ENCODE measurements around the gene BRD4. TPM values are rescaled to one million over a fixed set of nuclear protein-coding genes. Genes with fewer than 3 reads are reported as not detected.
"Not testable (repeated sequence)": the region's sequence is repeated elsewhere in the genome, so short reads cannot be mapped to it uniquely, and the experiment has no call there.

BRD4 gene
- total and polyA plus RNA-seq, 8 donors = 16.9 to 53.3 (median 39.9) TPM

- H3K4me3 ChIP-seq; ATAC-seq; DNase-seq; H3K9me3 ChIP-seq; H3K4me1 ChIP-seq; FAIRE-seq; H3K27ac ChIP-seq; H3K27me3 ChIP-seq; intact Hi-C loops (cut with DNase I): not testable (repeated sequence)
- 85 to 95% methylated on average over 4 of the region's 4 CpGs for WGBS, 2 donors
- H3K36me3 ChIP-seq = peaks cover 7 to 48% (median 39%) of the 10 kb centered on the region in 3 donors
Measured at GRCh38 chr19:15360015-15360414, 27.7 kb upstream of the BRD4 start.

GRCh38 chr19:15358918-15359317, 26.6 kb upstream of the BRD4 start:
- TF ChIP-seq, protein P1, sequence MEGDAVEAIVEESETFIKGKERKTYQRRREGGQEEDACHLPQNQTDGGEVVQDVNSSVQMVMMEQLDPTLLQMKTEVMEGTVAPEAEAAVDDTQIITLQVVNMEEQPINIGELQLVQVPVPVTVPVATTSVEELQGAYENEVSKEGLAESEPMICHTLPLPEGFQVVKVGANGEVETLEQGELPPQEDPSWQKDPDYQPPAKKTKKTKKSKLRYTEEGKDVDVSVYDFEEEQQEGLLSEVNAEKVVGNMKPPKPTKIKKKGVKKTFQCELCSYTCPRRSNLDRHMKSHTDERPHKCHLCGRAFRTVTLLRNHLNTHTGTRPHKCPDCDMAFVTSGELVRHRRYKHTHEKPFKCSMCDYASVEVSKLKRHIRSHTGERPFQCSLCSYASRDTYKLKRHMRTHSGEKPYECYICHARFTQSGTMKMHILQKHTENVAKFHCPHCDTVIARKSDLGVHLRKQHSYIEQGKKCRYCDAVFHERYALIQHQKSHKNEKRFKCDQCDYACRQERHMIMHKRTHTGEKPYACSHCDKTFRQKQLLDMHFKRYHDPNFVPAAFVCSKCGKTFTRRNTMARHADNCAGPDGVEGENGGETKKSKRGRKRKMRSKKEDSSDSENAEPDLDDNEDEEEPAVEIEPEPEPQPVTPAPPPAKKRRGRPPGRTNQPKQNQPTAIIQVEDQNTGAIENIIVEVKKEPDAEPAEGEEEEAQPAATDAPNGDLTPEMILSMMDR (IDR thresholded peaks at IDR 0.05) = no peak
- intact Hi-C loops (cut with DNase I) = no loop called here
- ATAC-seq (no peak), DNase-seq (no peak), FAIRE-seq (no peak)
- Histone ChIP-seq H3K27ac (no peak overlapping the region), H3K27me3 (no peaks in the 10 kb centered on the region), H3K36me3 (peaks cover 7 to 58% (median 41%) of the 10 kb centered on the region in 3 donors), H3K4me3 (no peak overlapping the region), H3K9me3 (no peaks in the 10 kb centered on the region), H3K4me1 (no peaks in the 10 kb centered on the region)
- WGBS, 2 donors = 93 to 97% methylated on average over 3 of the region's 3 CpGs

- Histone ChIP-seq H3K27me3 (no peaks in the 10 kb centered on the region), H3K4me1 (no peaks in the 10 kb centered on the region), H3K36me3 (peaks cover 7 to 58% (median 41%) of the 10 kb centered on the region in 3 donors), H3K4me3 (no peak overlapping the region), H3K9me3 (no peaks in the 10 kb centered on the region), H3K27ac (no peak overlapping the region)
- no peak for ATAC-seq
- intact Hi-C loops (cut with DNase I) = no loop called here
- DNase-seq = no peak
- FAIRE-seq = no peak
- TF ChIP-seq, protein P1 (IDR thresholded peaks at IDR 0.05) = no peak
- 96 to 99% methylated on average over 4 of the region's 4 CpGs for WGBS, 2 donors
Measured at GRCh38 chr19:15357906-15358305, 25.6 kb upstream of the BRD4 start.

- Histone ChIP-seq H3K27ac (no peak overlapping the region), H3K27me3 (no peaks in the 10 kb centered on the region), H3K9me3 (no peaks in the 10 kb centered on the region), H3K36me3 (peaks cover 0 to 39% (median 27%) of the 10 kb centered on the region in 3 donors), H3K4me3 (no peak overlapping the region), H3K4me1 (no peaks in the 10 kb centered on the region)
- no peak for FAIRE-seq
- intact Hi-C loops (cut with DNase I) = no loop called here
- WGBS, 2 donors = 87 to 91% methylated on average over 27 of the region's 27 CpGs
- no peak for DNase-seq
- TF ChIP-seq, protein P1 (IDR thresholded peaks at IDR 0.05) = no peak
- no peak for ATAC-seq
Measured at GRCh38 chr19:15354566-15355296, 22.4 kb upstream of the BRD4 start.

GRCh38 chr19:15353908-15354307, 21.6 kb upstream of the BRD4 start:
- FAIRE-seq (no peak), DNase-seq (no peak), ATAC-seq (no peak)
- Histone ChIP-seq H3K4me3 (no peak overlapping the region), H3K27ac (no peak overlapping the region), H3K4me1 (no peaks in the 10 kb centered on the region), H3K36me3 (peaks cover 0 to 31% (median 27%) of the 10 kb centered on the region in 3 donors), H3K27me3 (no peaks in the 10 kb centered on the region), H3K9me3 (no peaks in the 10 kb centered on the region)
- intact Hi-C loops (cut with DNase I) = no loop called here
- TF ChIP-seq, protein P1 (IDR thresholded peaks at IDR 0.05) = no peak
- WGBS, 2 donors = 47 to 92% methylated on average over 4 of the region's 4 CpGs

DNA sequence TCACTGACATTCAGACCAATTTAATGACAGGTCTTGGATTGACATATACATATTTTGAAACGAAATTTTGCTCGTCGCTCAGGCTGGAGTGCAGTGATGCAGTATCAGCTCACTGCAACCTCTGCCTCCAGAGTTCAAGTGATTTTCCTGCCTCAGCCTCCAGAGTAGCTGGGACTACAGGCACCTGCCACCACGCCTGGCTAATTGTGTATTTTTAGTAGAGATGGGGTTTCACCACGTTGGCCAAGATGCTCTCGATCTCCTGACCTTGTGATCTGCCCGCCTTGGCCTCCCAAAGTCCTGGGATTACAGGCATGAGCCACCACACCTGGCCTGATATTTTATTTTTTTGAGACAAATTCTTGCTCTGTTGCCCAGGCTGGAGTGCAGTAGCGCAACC, 20.2 kb upstream of the BRD4 start:
- ATAC-seq; intact Hi-C loops (cut with DNase I); H3K4me3 ChIP-seq; H3K27me3 ChIP-seq; FAIRE-seq; DNase-seq; H3K4me1 ChIP-seq; H3K9me3 ChIP-seq; H3K27ac ChIP-seq: not testable (repeated sequence)
- peaks cover 0 to 24% (median 16%) of the 10 kb centered on the region in 3 donors for H3K36me3 ChIP-seq
- WGBS, 2 donors = 89 to 90% methylated on average over 8 of the region's 8 CpGs

DNA sequence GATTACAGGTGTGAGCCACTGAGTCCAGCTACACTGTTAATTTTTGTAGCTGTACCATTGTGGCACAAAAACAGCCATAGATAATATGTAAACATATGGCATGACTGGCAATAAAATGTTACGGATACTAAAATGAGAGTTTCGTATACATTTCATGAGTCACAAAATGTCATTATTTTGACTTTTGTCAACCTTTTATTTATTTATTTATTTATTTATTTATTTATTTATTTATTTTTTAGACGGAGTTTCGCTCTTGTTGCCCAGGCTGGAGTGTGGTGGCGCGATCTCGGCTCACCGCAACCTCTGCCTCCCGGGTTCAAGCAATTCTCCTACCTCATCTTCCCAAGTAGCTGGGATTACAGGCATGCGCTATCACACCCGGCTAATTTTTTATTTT, 9.0 kb upstream of the BRD4 start:
- H3K27ac ChIP-seq; intact Hi-C loops (cut with DNase I); H3K4me1 ChIP-seq; H3K36me3 ChIP-seq; H3K4me3 ChIP-seq; ATAC-seq; H3K27me3 ChIP-seq; DNase-seq; FAIRE-seq; H3K9me3 ChIP-seq: not testable (repeated sequence)
- 97 to 98% methylated on average over 11 of the region's 11 CpGs for WGBS, 2 donors
